ENCODE data around the gene GPR171.
"Not testable (repeated sequence)": the region's sequence is repeated elsewhere in the genome, so short reads cannot be mapped to it uniquely, and the experiment has no call there.

Gene GPR171, protein sequence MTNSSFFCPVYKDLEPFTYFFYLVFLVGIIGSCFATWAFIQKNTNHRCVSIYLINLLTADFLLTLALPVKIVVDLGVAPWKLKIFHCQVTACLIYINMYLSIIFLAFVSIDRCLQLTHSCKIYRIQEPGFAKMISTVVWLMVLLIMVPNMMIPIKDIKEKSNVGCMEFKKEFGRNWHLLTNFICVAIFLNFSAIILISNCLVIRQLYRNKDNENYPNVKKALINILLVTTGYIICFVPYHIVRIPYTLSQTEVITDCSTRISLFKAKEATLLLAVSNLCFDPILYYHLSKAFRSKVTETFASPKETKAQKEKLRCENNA

DNA sequence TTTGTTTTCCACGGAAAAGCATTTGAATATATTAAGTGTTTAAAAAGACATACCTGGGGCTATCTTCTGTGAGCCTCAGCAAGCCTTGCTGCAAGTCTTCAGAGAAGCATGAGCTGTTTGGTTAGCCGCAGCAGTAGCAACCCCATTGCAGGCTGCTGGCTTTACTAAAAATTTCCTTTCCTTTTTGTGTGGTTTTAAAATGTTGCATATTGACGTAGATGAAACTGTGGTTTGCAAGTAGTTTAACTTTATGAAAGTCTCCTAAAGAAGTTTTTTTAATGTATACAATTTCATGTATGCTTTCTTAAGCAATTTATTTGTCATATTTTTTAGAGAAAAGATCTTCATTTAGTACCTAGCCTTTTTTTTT is at the start of gene GPR171:
Gene GPR171 (minus strand): TSS at position 166 of the 370 bp plus-strand sequence. CDS start 3,830 bp downstream, outside the sequence.
- peak; percentile 64 for DNase-seq
- ATAC-seq: peak; percentile 77

- no peak for DNase-seq
- no peak for ATAC-seq
These were observed 45.8 kb upstream of the GPR171 start for GRCh38 chr3:151248772-151249337.

GRCh38 chr3:151242006-151242405 is 39.0 kb upstream of the GPR171 start:
- DNase-seq, ATAC-seq: not testable (repeated sequence)

DNA sequence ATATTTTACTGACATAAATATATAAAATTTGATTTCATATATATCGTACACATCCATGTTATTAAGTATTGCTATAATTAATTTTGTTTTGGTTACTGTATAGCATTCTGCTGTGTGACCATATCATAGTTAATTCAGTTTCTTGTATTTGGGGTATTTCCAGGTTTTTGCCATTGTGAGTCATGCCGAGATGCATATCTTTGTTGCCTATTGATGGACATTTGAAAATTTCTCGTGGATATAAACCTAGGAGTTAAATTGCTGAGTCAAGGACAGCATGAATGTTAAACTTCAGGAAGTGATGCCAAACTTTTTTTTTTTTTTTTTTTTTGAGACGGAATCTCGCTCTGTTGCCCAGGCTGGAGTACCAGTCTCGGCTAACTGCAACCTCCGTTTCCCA is 33.7 kb upstream of the GPR171 start:
- DNase-seq (no peak), ATAC-seq (no peak)

DNA sequence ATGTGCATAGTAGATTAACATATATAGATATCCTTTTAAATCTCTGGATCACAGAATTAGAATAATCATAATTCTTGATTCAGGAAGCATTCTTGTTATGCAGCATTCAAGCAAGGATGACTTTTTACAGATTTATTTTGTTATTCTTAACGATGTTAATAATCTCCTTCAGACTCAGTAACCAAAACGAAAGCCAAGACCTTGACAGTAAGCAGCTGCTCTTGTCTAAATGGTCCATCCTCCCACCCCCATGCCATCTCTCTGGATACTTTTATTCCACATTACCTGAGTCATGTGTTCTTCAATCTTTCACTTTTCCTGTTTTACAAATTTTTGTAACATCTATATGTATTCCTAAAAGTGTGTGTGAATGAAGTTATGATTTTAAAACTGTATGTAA is 33.3 kb upstream of the GPR171 start:
- no peak for ATAC-seq
- DNase-seq: no peak

DNA sequence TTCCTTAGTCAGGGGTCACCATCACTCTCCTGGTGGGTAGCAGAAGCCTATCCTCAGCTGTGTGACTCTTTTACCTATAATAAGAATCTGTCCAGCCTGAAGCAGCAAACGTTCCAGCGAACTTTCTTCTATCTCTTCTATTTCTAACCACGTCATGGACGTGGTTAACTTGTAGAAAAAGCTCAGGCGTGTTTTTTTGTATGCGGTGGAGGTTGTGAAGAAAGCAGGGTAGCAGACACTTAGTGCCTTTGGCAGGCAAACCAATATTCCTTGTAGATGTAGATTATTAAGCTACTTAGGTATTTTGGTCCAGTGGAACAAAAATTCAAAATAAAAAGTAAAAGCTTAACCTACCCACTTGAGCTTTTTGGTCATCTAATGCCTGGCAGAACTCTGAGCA is 31.8 kb upstream of the GPR171 start:
- no peak for ATAC-seq

GRCh38 chr3:151232991-151233390 is 30.0 kb upstream of the GPR171 start:
- no peak for ATAC-seq
- DNase-seq: no peak

More for the DNA sequence above, 31.8 kb upstream of the GPR171 start:
- DNase-seq: no peak

GRCh38 chr3:151232403-151232802 is 29.4 kb upstream of the GPR171 start:
- ATAC-seq: not testable (repeated sequence)

DNA sequence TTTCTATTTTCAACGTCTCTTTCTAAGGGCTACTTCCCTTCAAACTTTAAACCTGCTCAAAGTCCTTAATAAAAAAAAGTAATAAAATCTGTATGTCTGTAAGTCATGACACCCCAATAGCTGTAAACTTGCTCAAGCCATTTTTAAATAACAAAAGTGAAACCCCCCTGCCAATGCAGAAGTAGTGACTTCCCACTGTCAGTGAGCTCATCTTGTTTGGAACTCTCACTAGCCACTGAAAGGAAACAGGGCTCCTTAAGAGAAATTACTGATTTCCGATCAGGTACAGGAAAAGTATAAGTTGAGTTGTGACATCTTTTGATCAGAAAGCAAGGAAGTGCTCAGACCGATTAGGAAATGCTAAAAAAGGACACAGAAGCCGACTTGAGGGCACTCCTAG is 27.6 kb upstream of the GPR171 start:
- DNase-seq (no peak), ATAC-seq (no peak)

More at GRCh38 chr3:151232403-151232802, 29.4 kb upstream of the GPR171 start:
- not testable (repeated sequence) for DNase-seq

DNA sequence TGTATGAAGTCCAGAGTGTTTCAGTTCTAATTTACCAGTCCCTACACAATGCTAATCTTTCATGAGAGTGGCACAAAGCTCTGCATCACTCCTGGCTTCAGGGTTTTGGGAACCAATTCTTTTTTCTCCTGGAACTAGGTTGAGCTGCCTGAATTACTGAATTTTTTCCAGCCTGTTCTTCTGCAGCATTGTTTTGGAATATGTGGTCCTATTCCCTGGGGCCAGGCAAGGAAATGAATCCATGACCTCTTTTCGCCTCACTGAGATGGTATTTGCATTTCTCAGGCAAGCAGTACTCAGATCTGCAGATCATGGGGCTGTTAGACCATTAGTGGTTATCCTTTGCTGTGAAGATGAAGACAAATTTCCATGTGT is 25.6 kb upstream of the GPR171 start:
- ATAC-seq: no peak

GRCh38 chr3:151227807-151228665 is 25.0 kb upstream of the GPR171 start:
- peak; percentile 60 for ATAC-seq
- DNase-seq: peak; percentile 81

More for the DNA sequence above, 25.6 kb upstream of the GPR171 start:
- DNase-seq: no peak

GRCh38 chr3:151227266-151227806 is 24.3 kb upstream of the GPR171 start:
- DNase-seq (no peak), ATAC-seq (peak; percentile 10)

GRCh38 chr3:151226825-151227224 is 23.8 kb upstream of the GPR171 start:
- DNase-seq (no peak), ATAC-seq (no peak)

DNA sequence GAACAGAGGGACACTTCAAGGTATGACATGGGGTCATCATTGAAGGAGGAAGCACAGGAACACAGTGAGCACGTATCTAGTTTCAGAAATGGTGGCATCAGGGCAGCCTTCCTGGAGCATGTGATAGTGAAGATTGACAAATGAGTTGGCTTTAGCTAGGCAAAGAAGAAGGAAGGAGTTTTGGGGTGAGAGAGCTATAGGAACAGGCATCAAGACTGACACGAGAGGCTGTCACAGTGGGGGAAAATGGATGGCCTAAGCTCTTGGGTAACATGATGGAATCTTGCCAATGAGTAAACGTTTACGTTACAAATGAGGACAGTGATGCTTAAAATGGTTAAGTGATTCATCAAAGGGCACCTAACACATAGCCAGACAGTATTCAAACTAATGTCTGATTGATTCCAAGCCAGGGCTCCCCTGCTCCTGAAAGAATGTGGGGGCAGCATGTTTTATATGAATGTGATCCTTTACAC is 23.1 kb upstream of the GPR171 start:
- ATAC-seq: peak; percentile 70
- DNase-seq: no peak

DNA sequence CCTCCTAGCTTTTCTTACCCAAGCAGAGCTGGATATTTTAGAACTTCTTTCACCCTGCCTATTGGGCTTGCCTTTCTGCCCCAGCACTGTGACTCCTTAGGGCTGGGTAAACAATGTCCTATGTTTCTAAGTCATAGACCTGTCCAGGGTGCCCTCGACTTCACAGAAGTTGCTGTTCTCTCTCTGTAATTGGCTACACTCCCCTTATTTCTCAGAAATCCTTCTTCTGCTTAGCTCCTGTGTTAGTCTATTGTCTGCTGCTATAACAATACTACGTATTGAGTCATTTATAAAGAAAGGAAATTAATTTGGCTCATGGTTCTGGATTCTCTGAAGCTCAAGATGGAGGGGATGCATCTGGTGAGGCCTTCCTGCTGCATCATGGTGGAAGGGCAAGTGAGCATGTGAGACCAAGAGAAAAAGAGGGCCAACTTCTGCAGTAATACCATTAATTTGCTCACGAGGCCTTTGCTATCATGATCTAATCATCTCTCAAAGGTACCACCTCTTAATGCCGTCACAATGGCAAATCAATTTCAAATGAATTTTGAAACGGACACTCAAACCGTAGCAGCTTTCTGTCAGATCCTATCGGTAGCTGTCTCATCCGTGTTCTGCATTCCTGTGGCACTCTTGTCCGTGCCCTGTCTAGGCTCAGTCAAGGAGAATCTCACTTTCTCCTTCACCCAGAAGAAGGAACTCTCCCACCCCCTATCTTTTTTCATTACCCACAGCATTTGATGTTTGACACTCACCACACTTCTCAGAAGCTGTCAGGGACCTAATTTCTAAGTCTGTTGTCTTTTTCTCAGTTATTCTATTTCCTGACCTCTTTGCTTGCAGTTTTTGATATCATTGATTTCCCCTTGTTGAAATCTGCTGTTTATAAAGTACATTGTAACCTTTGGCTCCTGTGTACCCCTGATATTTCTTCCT is 22.3 kb upstream of the GPR171 start:
- ATAC-seq: peak; percentile 20
- DNase-seq: no peak

DNA sequence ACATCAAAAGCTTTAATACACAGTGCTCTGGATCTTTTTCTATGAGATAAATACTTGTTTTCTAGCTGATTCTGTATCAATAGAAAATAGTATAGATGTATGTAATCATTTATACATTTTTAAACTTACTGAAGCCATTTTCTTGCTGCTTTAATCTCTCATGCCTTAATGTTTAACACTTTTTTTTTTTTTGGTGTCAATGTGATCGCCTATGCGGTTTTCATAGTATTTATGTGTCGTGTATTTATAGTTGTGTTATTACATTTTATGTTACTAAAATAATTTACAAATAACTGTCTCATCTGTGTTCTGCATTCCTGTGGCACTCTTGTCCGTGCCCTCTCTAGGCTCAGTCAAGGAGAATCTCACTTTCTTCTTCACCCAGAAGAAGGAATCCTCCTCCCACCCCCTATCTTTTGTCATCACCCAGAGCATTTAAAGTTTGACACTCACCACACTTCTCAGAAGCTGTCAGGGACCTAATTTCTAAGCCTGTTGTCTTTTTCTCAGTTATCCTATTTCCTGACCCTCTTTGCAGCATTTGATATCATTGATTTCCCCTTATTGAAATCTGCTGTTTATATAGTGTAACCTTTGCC is 21.4 kb upstream of the GPR171 start:
- ATAC-seq: no peak
- DNase-seq: no peak

- ATAC-seq: peak; percentile 81
These were observed 16.0 kb upstream of the GPR171 start for GRCh38 chr3:151219056-151219455.

GRCh38 chr3:151218136-151218535 is 15.1 kb upstream of the GPR171 start:
- no peak for ATAC-seq
- no peak for DNase-seq

More at GRCh38 chr3:151219056-151219455, 16.0 kb upstream of the GPR171 start:
- DNase-seq: no peak

GRCh38 chr3:151216641-151217607 is 13.9 kb upstream of the GPR171 start:
- no peak for DNase-seq
- peak; percentile 56 for ATAC-seq

- DNase-seq: no peak
- ATAC-seq: no peak
These were observed 11.4 kb upstream of the GPR171 start for GRCh38 chr3:151214459-151214858.
